ENCODE measurements around the gene DCLRE1C.
"Not testable (repeated sequence)": the region's sequence is repeated elsewhere in the genome, so short reads cannot be mapped to it uniquely, and the experiment has no call there.

Gene DCLRE1C

DNA sequence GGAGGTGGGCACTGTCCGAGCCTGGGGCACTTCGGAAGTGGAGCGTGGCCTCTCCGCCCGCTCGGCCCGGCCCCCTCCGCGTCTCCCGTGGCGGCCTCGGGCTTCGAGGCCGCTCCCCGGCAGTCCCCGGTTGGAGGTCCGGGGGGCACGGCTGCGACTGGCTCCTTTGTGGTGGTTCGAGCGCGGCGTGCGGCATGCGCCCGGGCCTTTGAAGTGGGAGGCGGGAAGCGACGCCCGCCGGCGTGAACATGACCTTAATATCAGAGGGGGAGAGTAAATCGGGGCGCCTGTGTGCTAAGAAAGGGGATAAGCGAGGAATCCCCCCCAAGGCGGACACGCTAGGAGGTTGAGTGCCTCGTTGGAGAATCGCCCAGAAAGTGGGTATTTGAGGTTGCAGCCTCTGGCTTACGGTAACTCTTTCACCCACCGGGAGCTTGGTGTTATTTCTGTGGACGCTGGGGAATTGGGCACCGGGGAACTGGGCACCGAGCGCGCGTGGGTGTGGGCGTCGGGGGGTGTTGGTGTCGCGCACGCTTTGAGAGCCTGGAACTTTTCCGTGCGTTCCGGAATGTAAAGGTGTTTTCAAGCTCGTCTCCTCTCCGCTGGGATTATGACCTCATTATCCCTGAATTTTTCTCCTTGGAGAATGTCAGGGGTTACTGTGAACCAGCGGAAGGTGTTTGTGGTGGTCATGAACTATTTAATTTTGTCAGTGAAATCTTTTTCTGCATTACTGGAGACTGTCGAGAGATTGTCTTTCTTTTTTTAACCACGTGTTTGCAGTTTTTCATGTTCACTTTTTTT, 74.6 kb downstream of the DCLRE1C start:
- FAIRE-seq, result no peak

GRCh38 chr10:14878266-14879123, 75.4 kb downstream of the DCLRE1C start, which contains the start of gene SUV39H2:
Gene SUV39H2, plus strand, starts transcription at chr10:14878866. Its CDS starts 23 bp downstream, at chr10:14878889.
- no peak for FAIRE-seq

GRCh38 chr10:14876764-14877163, 77.1 kb downstream of the DCLRE1C start:
- FAIRE-seq, result no peak

GRCh38 chr10:14875941-14876340, 78.0 kb downstream of the DCLRE1C start:
- FAIRE-seq, result no peak

GRCh38 chr10:14873090-14873760, 80.7 kb downstream of the DCLRE1C start:
- no peak for FAIRE-seq

GRCh38 chr10:14864871-14865270, 89.0 kb downstream of the DCLRE1C start:
- FAIRE-seq, result not testable (repeated sequence)

DNA sequence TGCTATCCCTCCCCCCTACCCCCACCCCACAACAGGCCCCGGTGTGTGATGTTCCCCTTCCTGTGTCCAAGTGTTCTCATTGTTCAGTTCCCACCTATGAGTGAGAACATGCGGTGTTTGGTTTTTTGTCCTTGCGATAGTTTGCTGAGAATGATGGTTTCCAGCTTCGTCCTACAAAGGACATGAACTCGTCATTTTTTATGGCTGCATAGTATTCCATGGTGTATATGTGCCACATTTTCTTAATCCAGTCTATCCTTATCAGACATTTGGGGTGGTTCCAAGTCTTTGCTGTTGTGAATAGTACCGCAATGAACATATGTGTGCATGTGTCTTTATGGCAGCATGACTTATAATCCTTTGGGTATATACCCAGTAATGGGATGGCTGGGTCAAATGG, 89.4 kb downstream of the DCLRE1C start:
- not testable (repeated sequence) for FAIRE-seq

GRCh38 chr10:14860791-14861190, 93.1 kb downstream of the DCLRE1C start:
- no peak for FAIRE-seq

DNA sequence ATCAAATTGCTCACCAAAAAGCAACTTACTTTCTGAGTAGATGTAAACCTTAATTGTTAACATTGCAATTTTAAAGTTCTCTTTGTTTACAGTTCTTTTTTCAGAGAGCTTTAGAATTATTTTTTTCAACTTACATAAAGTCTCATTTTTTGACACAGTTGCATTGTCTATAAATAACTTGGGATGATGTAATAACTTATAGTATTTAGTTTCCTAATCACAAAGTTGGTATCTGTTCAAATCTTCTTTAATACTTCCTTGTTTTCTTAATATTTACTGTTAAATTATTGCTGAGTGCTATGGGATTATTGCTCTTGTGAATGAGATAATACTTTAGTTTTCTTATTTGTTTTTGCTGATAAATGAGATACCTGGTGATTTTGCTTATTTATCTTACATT, 94.1 kb downstream of the DCLRE1C start:
- FAIRE-seq, result no peak

GRCh38 chr10:14859043-14859442, 94.9 kb downstream of the DCLRE1C start:
- no peak for FAIRE-seq

GRCh38 chr10:14858338-14858960, 95.4 kb downstream of the DCLRE1C start:
- FAIRE-seq, result no peak

DNA sequence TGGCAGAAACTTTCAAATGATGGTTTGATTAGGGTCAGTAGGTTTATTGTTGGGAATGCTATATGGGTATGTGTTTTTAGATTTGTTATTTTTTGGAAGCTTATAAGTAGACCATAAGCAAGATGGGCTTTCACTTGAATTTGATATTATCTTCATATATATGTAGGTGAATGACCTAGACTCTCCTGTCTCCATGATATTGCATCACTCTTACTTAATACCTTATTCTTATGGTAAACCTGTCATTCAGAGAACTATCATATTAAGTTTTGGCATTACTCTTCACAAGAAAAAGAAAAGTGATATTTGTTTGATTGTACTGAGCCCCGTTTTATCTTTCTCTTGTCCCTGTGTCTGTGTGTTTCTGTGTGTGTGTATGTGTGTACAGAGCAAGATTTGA, 98.4 kb downstream of the DCLRE1C start:
- FAIRE-seq, result no peak

DNA sequence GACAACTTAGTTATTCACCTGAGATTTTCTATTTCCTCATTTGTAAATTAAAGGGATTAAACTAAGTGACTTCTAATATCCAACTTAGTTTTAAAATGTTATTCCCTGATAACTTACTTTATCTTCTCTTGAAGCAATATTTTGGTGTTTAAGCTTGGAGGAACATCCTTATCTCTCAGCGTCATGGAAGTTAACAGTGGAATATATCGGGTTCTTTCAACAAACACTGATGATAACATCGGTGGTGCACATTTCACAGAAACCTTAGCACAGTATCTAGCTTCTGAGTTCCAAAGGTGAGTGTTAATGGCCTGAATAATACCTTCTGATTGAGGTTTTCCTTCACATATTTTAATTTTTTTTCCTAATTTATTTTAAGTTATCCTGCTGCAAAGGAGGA, 101.7 kb downstream of the DCLRE1C start:
- FAIRE-seq, result no peak

Measured in TTC549 (cell line).